ENCODE data around the gene SLC66A2. TPM values are rescaled to one million over a fixed set of nuclear protein-coding genes. Genes with fewer than 3 reads are reported as not detected.

The SLC66A2 gene
- total and polyA plus RNA-seq, 10 of the 15 experiments (the other 5 are each of a cell fraction or from before 2014, with no cell fraction given), result 0.69 to 42.5 (median 14.8) TPM

- Histone ChIP-seq H3K79me2 (ENCODE audit: control insufficient read depth, insufficient read depth, low read length) (no peaks in the 10 kb centered on the region; the same call in 1 of the 2 replicates), H2AFZ (ENCODE audit: control insufficient read depth, low read depth, low read length) (no peak overlapping the region), H4K20me1 (ENCODE audit: control insufficient read depth, insufficient read depth) (no peaks in the 10 kb centered on the region), H3K4me1 (ENCODE audit: control insufficient read depth, insufficient read depth, low read length) (no peaks in the 10 kb centered on the region), H3K27ac (ENCODE audit: control insufficient read depth, insufficient read depth) (no peak overlapping the region), H3K4me2 (ENCODE audit: control insufficient read depth, insufficient read depth) (no peak overlapping the region), H3K27me3 (replicated peaks in 1 of 2; ENCODE audit: control insufficient read depth in 2 of 2, insufficient read depth in 2 of 2, low read length in 1 of 2) (no peaks in the 10 kb centered on the region), H3K9me3 (replicated peaks; ENCODE audit: control insufficient read depth, insufficient read depth, low read length) (peaks cover 8% of the 10 kb centered on the region), H3K4me3 (no peak overlapping the region), H3K9ac (ENCODE audit: control insufficient read depth, insufficient read depth, low read length) (no peak overlapping the region), H3K36me3 (ENCODE audit: control insufficient read depth in 2 of 2, insufficient read depth in 2 of 2, low read length in 1 of 2) (peaks cover 3 to 5% of the 10 kb centered on the region in 2 experiments; a peak in 3 of 4 replicates)
- TF ChIP-seq USF1 (IDR thresholded peaks at IDR 0.05; ENCODE audit: borderline replicate concordance, extremely low read length, insufficient read depth, low read depth, low read length) (no peak), BRCA1 (IDR thresholded peaks at IDR 0.05; ENCODE audit: low read depth, low read length) (no peak), RFX5 (IDR thresholded peaks at IDR 0.05; ENCODE audit: low read depth, low read length) (no peak), MYB (IDR thresholded peaks at IDR 0.05; ENCODE audit: borderline replicate concordance, low read depth, low read length) (no peak), DPF2 (IDR thresholded peaks at IDR 0.05) (no peak), JUND (IDR thresholded peaks at IDR 0.05; ENCODE audit: low read depth, low read length) (no peak), HDGF (IDR thresholded peaks at IDR 0.05) (no peak), POLR2AphosphoS2 (IDR thresholded peaks at IDR 0.05; ENCODE audit: low read depth, low read length) (no peak), EP300 (IDR thresholded peaks at IDR 0.05; ENCODE audit: borderline replicate concordance in 1 of 2, control insufficient read depth in 1 of 2, low read depth in 2 of 2, low read length in 2 of 2) (no peak), NFIC (IDR thresholded peaks at IDR 0.05; ENCODE audit: low read depth, low read length) (no peak), SMAD5 (IDR thresholded peaks at IDR 0.05; ENCODE audit: low read depth) (no peak), NFYB (IDR thresholded peaks at IDR 0.05; ENCODE audit: insufficient read depth, low read depth, low read length) (no peak), KAT2A (conservative IDR thresholded peaks at IDR 0.05; ENCODE audit: control insufficient read depth, low read depth, low read length) (no peak), BACH1 (IDR thresholded peaks at IDR 0.05; ENCODE audit: borderline replicate concordance) (no peak)
- ChIA-PET RAD21 (ENCODE audit: unreplicated experiment) (no interaction called here), CTCF (no interaction called here), SMC1A (ENCODE audit: uncharacterized antibody, unreplicated experiment) (interaction anchor here (0.5 kb wide), 1 partner anchor 127 kb away, joined by 3 read pairs; no protein-coding TSS in a partner anchor), POLR2A (no interaction called here)
- ATAC-seq (no peak), FAIRE-seq (no peak), DNase-seq (ENCODE audit: low read depth, low spot score) (no peak)
- WGBS (ENCODE audit: insufficient coverage, insufficient replicate concordance, low lambda C conversion rate, missing lambda C conversion rate), result 91% methylated on average over 3 of the region's 3 CpGs
- in situ Hi-C loops (cut with MboI), result no loop called here
- intact Hi-C loops (cut with micrococcal nuclease; ENCODE audit: unreplicated experiment), result no loop called here
- BruUV-seq (replicated peaks), result no TSS peak
Measured at GRCh38 chr18:79935499-79935898, 16.0 kb downstream of the SLC66A2 start.

Data from GM12878 (cell line).